Endodermal cell (in vitro differentiated cells): ENCODE results near the gene SKAP1. TPM values are rescaled to one million over a fixed set of nuclear protein-coding genes. Genes with fewer than 3 reads are reported as not detected.

ENCODE experiments used
- DNase-seq: peaks from one replicate; pipeline ENCODE4 v3.0.0-alpha.2; 2017
- H3K27ac ChIP-seq: 2 replicates; pipeline ENCODE4 v1.5.1; 2013; ENCODE audit warnings: mild to moderate bottlenecking, low read depth, low read length, moderate library complexity
- H3K27me3 ChIP-seq: 2 replicates; pipeline ENCODE4 v1.6.1; 2013; ENCODE audit warnings: mild to moderate bottlenecking, low read length, moderate library complexity; ENCODE audit not compliant: insufficient read depth, control insufficient read depth, poor library complexity, severe bottlenecking
- H3K36me3 ChIP-seq: 2 replicates; pipeline ENCODE4 v1.7.0; 2013; ENCODE audit warnings: mild to moderate bottlenecking, low read length, moderate library complexity; ENCODE audit not compliant: control insufficient read depth, insufficient read depth
- H3K4me1 ChIP-seq: one replicate; pipeline ENCODE4 v1.7.0; 2013; ENCODE audit warnings: low read length; ENCODE audit not compliant: control insufficient read depth, insufficient read depth
- H3K4me3 ChIP-seq: 2 replicates; pipeline ENCODE4 v1.5.1; 2013; ENCODE audit warnings: mild to moderate bottlenecking, low read length, moderate library complexity
- H3K9ac ChIP-seq: 2 replicates; pipeline ENCODE4 v1.6.1; 2013; ENCODE audit warnings: mild to moderate bottlenecking, low read length, moderate library complexity; ENCODE audit not compliant: poor library complexity, severe bottlenecking; ENCODE audit errors: extremely low read depth
- H3K9me3 ChIP-seq: 2 replicates; pipeline ENCODE4 v1.6.1; 2013; ENCODE audit warnings: mild to moderate bottlenecking, low read length, moderate library complexity; ENCODE audit not compliant: control insufficient read depth
- H3K27ac Mint-ChIP-seq: 2 replicates; pipeline ENCODE4 v1.8.0; 2020; ENCODE audit warnings: mixed read lengths
- H3K27me3 Mint-ChIP-seq: 2 replicates; pipeline ENCODE4 v1.8.0; 2021; ENCODE audit warnings: mild to moderate bottlenecking, mixed read lengths; ENCODE audit not compliant: insufficient read depth
- H3K36me3 Mint-ChIP-seq: 2 replicates; pipeline ENCODE4 v1.8.0; 2020; ENCODE audit warnings: low read depth, mixed read lengths
- H3K4me1 Mint-ChIP-seq: 2 replicates; pipeline ENCODE4 v1.8.0; 2020; ENCODE audit warnings: mixed read lengths
- H3K4me3 Mint-ChIP-seq: 2 replicates; pipeline ENCODE4 v1.8.0; 2020; ENCODE audit warnings: mild to moderate bottlenecking, moderate library complexity, mixed read lengths
- H3K9me3 Mint-ChIP-seq: 2 replicates; pipeline ENCODE4 v1.8.0; 2020; ENCODE audit warnings: mild to moderate bottlenecking, mixed read lengths
- WGBS, 2 experiments: methylation state at CpG; one replicate each; pipeline versions ENCODE4 v1.1.5 to v1.1.7; 2013; ENCODE audit warnings: missing lambda C conversion rate in 2 of 2, mixed read lengths in 1 of 2; ENCODE audit not compliant: insufficient coverage in 1 of 2, insufficient read length in 1 of 2; 5-methylcytosine and 5-hydroxymethylcytosine counted together
- total RNA-seq, 2 donors: library from RNA; stranded (reverse); fragmentation: NEBNext Ultra II Directional in 1 of 2; extraction: Animal tissue kit (Norgen Biotek cat#: 25700) in 1 of 2; gene quantifications; 2 replicates in 1 of 2; 3 replicates in 1 of 2; pipeline ENCODE4 v1.2.1, GENCODE V29; 2021
- TF ChIP-seq, protein P1 (sequence below): fragments of 200-600 bp; sonication (generic); conservative IDR thresholded peaks from 2 replicates; pipeline ENCODE4 v1.5.0; 2021; ENCODE audit warnings: antibody characterized with exemption, mild to moderate bottlenecking

SKAP1 gene
- total RNA-seq, 2 donors from 2014 or later: 0.31 to 0.53 TPM

DNA sequence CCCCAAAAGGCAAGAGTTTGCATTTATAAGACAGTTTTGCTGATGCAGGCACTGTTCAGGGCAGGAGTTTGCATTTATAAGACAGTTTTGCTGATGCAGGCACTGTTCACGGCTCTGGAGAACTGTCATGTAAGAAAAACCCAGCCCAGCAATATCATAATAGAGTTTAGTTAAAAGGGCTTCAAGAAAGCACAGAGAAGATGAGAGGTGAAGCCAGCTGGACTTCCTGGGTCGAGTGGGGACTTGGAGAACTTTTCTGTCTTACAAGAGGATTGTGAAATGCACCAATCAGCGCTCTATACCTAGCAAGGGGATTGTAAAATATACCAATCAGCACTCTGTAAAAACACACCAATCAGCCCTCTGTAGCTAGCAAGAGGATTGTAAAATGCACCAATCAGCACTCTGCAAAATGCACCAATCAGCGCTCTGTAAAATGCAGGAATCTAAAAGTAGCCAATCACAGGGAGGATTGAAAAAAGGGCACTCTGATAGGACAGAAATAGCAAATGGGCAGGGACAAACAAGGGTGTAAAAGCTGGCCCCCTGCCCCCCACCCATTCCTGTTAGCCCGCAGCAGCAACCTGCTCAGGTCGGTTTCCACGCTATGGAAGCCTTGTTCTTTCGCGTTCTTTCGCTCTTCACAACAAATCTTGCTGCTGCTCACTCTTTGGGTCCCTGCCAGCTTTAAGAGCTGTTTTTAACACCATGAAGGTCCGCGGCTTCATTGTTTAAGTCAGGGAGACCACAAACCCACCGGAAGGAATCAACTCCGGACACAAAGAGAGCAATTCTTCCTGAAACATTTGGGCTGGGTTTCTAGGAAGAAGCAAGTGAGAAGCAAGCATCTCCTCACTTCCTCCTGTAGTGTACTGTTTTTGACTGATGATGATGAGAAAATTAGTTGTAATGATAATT lies 327.0 kb downstream of the SKAP1 start:
- Mint-ChIP-seq H3K27me3 (peaks cover 18% of the 10 kb centered on the region), H3K27ac (no peak overlapping the region), H3K4me3 (peak overlapping the region; percentile 100), H3K9me3 (no peaks in the 10 kb centered on the region), H3K36me3 (peaks cover 9% of the 10 kb centered on the region), H3K4me1 (peaks cover 3% of the 10 kb centered on the region)
- DNase-seq: no peak
- H3K9me3 ChIP-seq: no peaks in the 10 kb centered on the region
- H3K36me3 ChIP-seq: peaks cover 9% of the 10 kb centered on the region
- H3K27ac ChIP-seq: no peak overlapping the region
- H3K4me3 ChIP-seq: no peak overlapping the region
- no peaks in the 10 kb centered on the region for H3K4me1 ChIP-seq
- H3K27me3 ChIP-seq: no peaks in the 10 kb centered on the region
- TF ChIP-seq, protein P1, sequence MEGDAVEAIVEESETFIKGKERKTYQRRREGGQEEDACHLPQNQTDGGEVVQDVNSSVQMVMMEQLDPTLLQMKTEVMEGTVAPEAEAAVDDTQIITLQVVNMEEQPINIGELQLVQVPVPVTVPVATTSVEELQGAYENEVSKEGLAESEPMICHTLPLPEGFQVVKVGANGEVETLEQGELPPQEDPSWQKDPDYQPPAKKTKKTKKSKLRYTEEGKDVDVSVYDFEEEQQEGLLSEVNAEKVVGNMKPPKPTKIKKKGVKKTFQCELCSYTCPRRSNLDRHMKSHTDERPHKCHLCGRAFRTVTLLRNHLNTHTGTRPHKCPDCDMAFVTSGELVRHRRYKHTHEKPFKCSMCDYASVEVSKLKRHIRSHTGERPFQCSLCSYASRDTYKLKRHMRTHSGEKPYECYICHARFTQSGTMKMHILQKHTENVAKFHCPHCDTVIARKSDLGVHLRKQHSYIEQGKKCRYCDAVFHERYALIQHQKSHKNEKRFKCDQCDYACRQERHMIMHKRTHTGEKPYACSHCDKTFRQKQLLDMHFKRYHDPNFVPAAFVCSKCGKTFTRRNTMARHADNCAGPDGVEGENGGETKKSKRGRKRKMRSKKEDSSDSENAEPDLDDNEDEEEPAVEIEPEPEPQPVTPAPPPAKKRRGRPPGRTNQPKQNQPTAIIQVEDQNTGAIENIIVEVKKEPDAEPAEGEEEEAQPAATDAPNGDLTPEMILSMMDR: no peak
- 95 to 96% methylated on average over 12 to 14 of the region's 14 CpGs for WGBS, 2 experiments
- H3K9ac ChIP-seq: no peak overlapping the region

DNA sequence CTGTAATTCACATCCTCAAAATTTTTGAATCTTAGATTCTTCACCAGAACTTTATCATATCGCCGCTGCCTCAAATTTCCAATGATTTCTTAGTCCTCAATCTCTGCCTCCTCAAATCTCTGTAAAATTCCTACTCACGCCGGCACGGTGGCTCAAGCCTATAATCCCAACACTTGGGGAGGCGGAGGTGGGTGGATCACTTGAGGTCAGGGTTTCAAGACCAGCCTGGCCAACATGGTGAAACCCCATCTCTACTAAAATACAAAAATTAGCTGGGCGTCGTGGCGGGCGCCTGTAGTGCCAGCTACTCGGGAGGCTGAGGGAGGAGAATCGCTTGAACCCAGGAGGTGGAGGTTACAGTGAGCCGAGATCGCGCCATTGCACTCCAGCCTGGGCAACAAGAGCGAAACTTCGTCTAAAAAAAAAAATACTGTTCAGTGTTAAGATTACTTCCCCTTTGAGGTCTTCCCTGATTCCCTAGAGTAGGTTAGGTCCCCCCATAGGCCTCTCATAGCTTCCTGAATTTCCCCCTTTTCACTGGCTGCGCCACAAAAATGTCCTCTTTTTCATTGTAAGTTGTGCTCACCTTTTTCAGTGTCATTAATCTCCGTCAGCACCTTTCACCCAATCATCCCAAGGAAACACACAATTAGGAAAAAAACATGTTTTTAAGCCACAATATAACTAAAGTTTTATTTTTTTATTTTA lies 327.8 kb downstream of the SKAP1 start:
- peak overlapping the region; percentile 74 for H3K27ac Mint-ChIP-seq
- H3K27ac ChIP-seq: no peak overlapping the region
- no peaks in the 10 kb centered on the region for H3K9me3 Mint-ChIP-seq
- H3K36me3 ChIP-seq: peaks cover 9% of the 10 kb centered on the region
- H3K4me1 Mint-ChIP-seq: peaks cover 3% of the 10 kb centered on the region
- no peak overlapping the region for H3K9ac ChIP-seq
- WGBS, 2 experiments: 91 to 92% methylated on average over 8 to 19 of the region's 19 CpGs
- H3K4me1 ChIP-seq: no peaks in the 10 kb centered on the region
- peaks cover 10% of the 10 kb centered on the region for H3K36me3 Mint-ChIP-seq
- no peak overlapping the region for H3K4me3 ChIP-seq
- H3K27me3 ChIP-seq: no peaks in the 10 kb centered on the region
- TF ChIP-seq, protein P1: no peak
- no peak for DNase-seq
- peaks cover 18% of the 10 kb centered on the region for H3K27me3 Mint-ChIP-seq
- peak overlapping the region; percentile 100 for H3K4me3 Mint-ChIP-seq
- no peaks in the 10 kb centered on the region for H3K9me3 ChIP-seq

DNA sequence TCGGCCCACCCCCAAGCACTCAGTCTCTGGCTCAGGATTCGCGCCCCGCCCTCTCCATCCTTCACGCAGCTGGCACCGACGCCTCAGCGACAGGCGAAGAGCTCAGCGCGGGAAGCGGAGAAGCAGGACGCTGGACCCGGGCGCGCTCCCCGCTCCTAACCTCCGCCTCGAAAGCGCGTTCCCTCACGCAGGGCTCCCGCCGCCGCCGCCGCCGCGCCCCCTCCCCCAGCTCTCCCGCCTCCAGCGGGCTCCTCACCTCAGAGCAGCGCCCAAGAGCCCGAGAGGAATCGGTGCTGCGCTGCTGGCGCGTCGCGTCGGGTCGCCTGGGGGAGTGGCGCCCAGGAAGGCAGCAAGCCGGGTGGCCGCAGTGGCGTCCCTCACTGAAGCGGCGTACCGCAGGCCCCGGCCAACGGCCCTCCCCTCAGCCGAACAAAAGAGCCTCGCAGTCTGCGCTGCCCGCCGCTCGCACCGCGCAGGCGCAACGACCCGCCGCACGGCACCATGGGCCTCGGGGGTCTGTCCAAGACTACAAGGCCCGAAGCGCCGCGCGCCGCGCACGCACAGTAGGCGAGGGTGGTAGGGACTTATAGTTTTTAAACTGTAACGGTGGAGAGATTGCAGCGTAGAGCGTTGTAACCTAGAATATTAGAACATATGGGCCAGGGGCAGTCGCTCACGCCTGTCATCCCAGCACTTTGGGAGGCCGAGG lies 328.8 kb downstream of the SKAP1 start, which contains the start of gene CBX1:
CBX1 (minus strand) TSS at position 467 of the 709 bp plus-strand sequence. CDS start 24,474 bp downstream, outside the sequence.
- TF ChIP-seq, protein P1: no peak
- DNase-seq: peak; percentile 100
- Histone ChIP-seq H3K27ac (peak within 1 kb of the TSS; percentile 97), H3K36me3 (peaks cover 10% of the 10 kb centered on the region), H3K27me3 (no peaks in the 10 kb centered on the region), H3K9ac (peak within 1 kb of the TSS; percentile 80), H3K4me3 (peak within 1 kb of the TSS; percentile 89), H3K9me3 (no peaks in the 10 kb centered on the region), H3K4me1 (no peaks in the 10 kb centered on the region)
- H3K9me3 Mint-ChIP-seq: no peaks in the 10 kb centered on the region
- WGBS, 2 experiments: 0 to 1% methylated on average over 31 to 79 of the region's 79 CpGs
- H3K4me1 Mint-ChIP-seq: peaks cover 3% of the 10 kb centered on the region
- H3K36me3 Mint-ChIP-seq: peaks cover 11% of the 10 kb centered on the region
- peaks cover 15% of the 10 kb centered on the region for H3K27me3 Mint-ChIP-seq
- peak within 1 kb of the TSS; percentile 74 for H3K27ac Mint-ChIP-seq
- H3K4me3 Mint-ChIP-seq: peak within 1 kb of the TSS; percentile 100
